Stomach (tissue), 9 donors: ENCODE measurements around the gene MIPEP. TPM values are rescaled to one million over a fixed set of nuclear protein-coding genes. Genes with fewer than 3 reads are reported as not detected.

ENCODE experiments used
- DNase-seq, 2 donors: peaks; one replicate each; pipeline versions ENCODE4 v3.0.0 to v3.0.0-alpha.2; 2013 to 2019
- H3K27ac ChIP-seq, 5 donors: fragments of 200-600 bp in 4 of 5; sonication (generic) in 4 of 5; one replicate each; pipeline ENCODE4 v1.5.1; 2013 to 2019; ENCODE audit warnings: mild to moderate bottlenecking in 1 of 5, moderate library complexity in 1 of 5
- H3K27me3 ChIP-seq, 3 donors: fragments of 200-600 bp; sonication (generic); one replicate each; pipeline ENCODE4 v1.5.1; 2017 to 2019; ENCODE audit warnings: mixed run types in 1 of 3
- H3K36me3 ChIP-seq, 4 donors: fragments of 200-600 bp; sonication (generic); 1 replicate in 3 of 4; 2 replicates in 1 of 4; pipeline ENCODE4 v1.5.1; 2016 to 2019
- H3K4me1 ChIP-seq, 4 donors: fragments of 200-600 bp; sonication (generic); one replicate each; pipeline ENCODE4 v1.5.1; 2016 to 2019
- H3K4me3 ChIP-seq, 4 donors: fragments of 200-600 bp; sonication (generic) in 3 of 4; one replicate each; pipeline ENCODE4 v1.5.1; 2016 to 2019; ENCODE audit warnings: mild to moderate bottlenecking in 1 of 4
- H3K9me3 ChIP-seq, 4 donors: fragments of 200-600 bp; sonication (generic); one replicate each; pipeline ENCODE4 v1.5.1; 2016 to 2019
- CTCF ChIP-seq, 7 experiments: fragments of 450-650 bp in 4 of 7; fragments of 200-600 bp in 3 of 7; sonication (generic) in 3 of 7; IDR thresholded peaks; one replicate each; pipeline ENCODE4 v1.5.1; 2016 to 2019; ENCODE audit warnings: antibody characterized with exemption in 7 of 7, control low read depth in 2 of 7, mild to moderate bottlenecking in 1 of 7
- EP300 ChIP-seq: sonication (generic); formaldehyde crosslinking; IDR thresholded peaks from one replicate; pipeline ENCODE4 v1.6.1; 2017; ENCODE audit warnings: antibody characterized with exemption
- POLR2A ChIP-seq, 4 donors: fragments of 450-650 bp; IDR thresholded peaks; one replicate each; pipeline ENCODE4 v1.6.1; 2016; ENCODE audit warnings: antibody characterized with exemption in 4 of 4, control low read depth in 2 of 4, mild to moderate bottlenecking in 1 of 4, moderate library complexity in 1 of 4
- POLR2AphosphoS5 ChIP-seq, 3 donors: sonication (generic); formaldehyde crosslinking; IDR thresholded peaks; one replicate each; pipeline ENCODE4 v1.6.1; 2016; ENCODE audit warnings: antibody characterized with exemption in 3 of 3
- WGBS, 5 donors: extraction: QIAGEN DNeasy Blood & Tissue Kit in 3 of 5; methylation state at CpG; one replicate each; pipeline versions ENCODE4 v1.1.5 to v1.1.7; 2013 to 2018; 5-methylcytosine and 5-hydroxymethylcytosine counted together
- intact Hi-C: fragments of 100-400 bp; cut with DNase I; formaldehyde crosslinking; loops from one replicate; pipeline ENCODE4 v1.15.1; 2023; ENCODE audit warnings: low total_unique reads
- polyA plus RNA-seq, 3 donors: library from polyadenylated mRNA; stranded (reverse); fragments of 200-250 nt; gene quantifications; one replicate each; pipeline ENCODE4 v1.2.3, GENCODE V29; 2013
- total RNA-seq, 5 donors: library from RNA; depleted of rRNA; stranded (reverse); fragments of >200 nt; gene quantifications; one replicate each; pipeline versions ENCODE4 v1.1.0 to v1.2.3, GENCODE V29; 2014 to 2016
- donor health status: healthy with polysubstance abuse.
- donor health status: Bipolar disorder and iron deficiency.
- donor health status: healthy.

The MIPEP gene
- total and polyA plus RNA-seq, 8 donors = 1.2 to 43.2 (median 15.2) TPM

GRCh38 chr13:23825179-23825578, 64.0 kb downstream of the MIPEP start:
- H3K27ac ChIP-seq = no peak overlapping the region
- intact Hi-C loops = no loop called here
- no peaks in the 10 kb centered on the region for H3K9me3 ChIP-seq
- H3K27me3 ChIP-seq = no peaks in the 10 kb centered on the region
- DNase-seq = no peak
- H3K4me1 ChIP-seq = no peaks in the 10 kb centered on the region
- TF ChIP-seq POLR2A (IDR thresholded peaks at IDR 0.05) (no peak), POLR2AphosphoS5 (IDR thresholded peaks at IDR 0.05) (no peak)
- peaks cover 0 to 7% (median 3%) of the 10 kb centered on the region in 4 donors for H3K36me3 ChIP-seq
- WGBS, 5 donors = 77 to 94% (median 91%) methylated on average over 2 of the region's 2 CpGs
- H3K4me3 ChIP-seq = no peak overlapping the region

GRCh38 chr13:23824371-23824770, 64.8 kb downstream of the MIPEP start:
- H3K4me1 ChIP-seq = no peaks in the 10 kb centered on the region
- TF ChIP-seq EP300 (no peak), POLR2AphosphoS5 (IDR thresholded peaks at IDR 0.05) (no peak), POLR2A (IDR thresholded peaks at IDR 0.05) (no peak), CTCF (IDR thresholded peaks at IDR 0.05) (no peak)
- H3K27me3 ChIP-seq = no peaks in the 10 kb centered on the region
- no peak for DNase-seq
- intact Hi-C loops = no loop called here
- 69 to 76% (median 69%) methylated on average over 3 of the region's 3 CpGs for WGBS, 5 donors
- no peak overlapping the region for H3K4me3 ChIP-seq
- H3K9me3 ChIP-seq = no peaks in the 10 kb centered on the region
- no peak overlapping the region for H3K27ac ChIP-seq
- peaks cover 0 to 13% (median 3%) of the 10 kb centered on the region in 4 donors for H3K36me3 ChIP-seq

DNA sequence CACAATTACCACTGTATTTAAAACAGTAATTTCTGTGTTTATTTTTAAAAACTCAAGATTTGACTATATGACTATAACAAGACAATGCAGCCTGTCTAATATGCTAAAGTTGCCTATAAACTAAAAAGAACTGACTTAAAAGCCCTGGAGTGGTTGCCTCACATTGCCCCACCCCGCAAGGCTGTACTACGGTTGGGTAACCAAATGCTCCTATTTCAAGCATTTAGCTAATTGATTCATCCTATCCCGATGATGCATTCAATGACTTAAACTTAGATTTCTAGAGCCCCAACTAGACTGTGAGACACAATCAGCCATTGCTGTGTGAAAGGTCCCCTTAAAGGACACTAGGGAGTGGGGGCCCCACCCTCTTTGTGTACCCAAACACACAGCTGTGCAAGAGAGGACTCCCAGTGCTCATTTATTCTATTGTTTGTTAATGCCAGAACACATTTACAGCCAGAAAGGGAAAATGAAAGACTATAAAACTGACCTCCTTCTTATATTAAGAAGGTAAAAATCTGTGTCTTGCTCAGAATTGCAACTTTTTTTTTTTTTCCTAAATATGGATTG, 66.9 kb downstream of the MIPEP start:
- DNase-seq = no peak
- WGBS, 5 donors = 91 to 100% (median 95%) methylated on average over 3 of the region's 3 CpGs
- H3K36me3 ChIP-seq = peaks cover 0 to 13% (median 3%) of the 10 kb centered on the region in 4 donors
- H3K9me3 ChIP-seq = no peaks in the 10 kb centered on the region
- intact Hi-C loops = no loop called here
- no peak for TF ChIP-seq EP300
- TF ChIP-seq POLR2AphosphoS5 (IDR thresholded peaks at IDR 0.05) = no peak
- no peak for TF ChIP-seq POLR2A (IDR thresholded peaks at IDR 0.05)
- no peak for TF ChIP-seq CTCF (IDR thresholded peaks at IDR 0.05)
- no peak overlapping the region for H3K4me3 ChIP-seq
- no peak overlapping the region for H3K27ac ChIP-seq
- no peaks in the 10 kb centered on the region for H3K27me3 ChIP-seq
- H3K4me1 ChIP-seq = no peaks in the 10 kb centered on the region

GRCh38 chr13:23820530-23820929, 68.7 kb downstream of the MIPEP start:
- intact Hi-C loops = no loop called here
- Histone ChIP-seq H3K9me3 (no peaks in the 10 kb centered on the region), H3K4me3 (no peak overlapping the region), H3K4me1 (no peaks in the 10 kb centered on the region), H3K36me3 (peaks cover 0 to 13% (median 3%) of the 10 kb centered on the region in 4 donors), H3K27me3 (no peaks in the 10 kb centered on the region), H3K27ac (no peak overlapping the region)
- TF ChIP-seq CTCF (IDR thresholded peaks at IDR 0.05) (no peak), POLR2AphosphoS5 (IDR thresholded peaks at IDR 0.05) (no peak), POLR2A (IDR thresholded peaks at IDR 0.05) (no peak), EP300 (no peak)
- WGBS, 5 donors = 74 to 94% (median 89%) methylated on average over 3 of the region's 3 CpGs
- no peak for DNase-seq

DNA sequence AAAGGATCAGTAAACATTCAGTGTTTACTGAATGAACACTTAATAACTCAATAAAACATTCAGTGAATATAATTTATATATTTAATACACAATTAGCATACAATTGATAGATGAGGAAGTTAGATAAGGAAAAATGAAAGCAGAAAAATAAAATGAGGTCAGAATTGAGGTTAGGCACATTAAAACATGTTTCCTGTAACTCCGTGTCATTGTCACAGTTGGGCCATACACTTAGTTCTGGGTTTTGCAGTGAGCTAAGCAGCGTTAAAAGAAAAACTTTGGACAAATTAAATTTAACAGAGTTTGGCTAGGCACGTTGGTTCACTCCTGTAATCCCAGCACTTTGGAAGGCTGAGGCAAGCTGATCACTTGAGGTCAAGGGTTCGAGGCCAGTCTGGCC, 71.4 kb downstream of the MIPEP start:
- WGBS, 5 donors = 74 to 87% (median 84%) methylated on average over 4 of the region's 4 CpGs
- no peaks in the 10 kb centered on the region for H3K9me3 ChIP-seq
- H3K27me3 ChIP-seq = no peaks in the 10 kb centered on the region
- no peak for DNase-seq
- intact Hi-C loops = no loop called here
- no peaks in the 10 kb centered on the region for H3K4me1 ChIP-seq
- no peak overlapping the region for H3K4me3 ChIP-seq
- TF ChIP-seq CTCF (IDR thresholded peaks at IDR 0.05) (no peak), EP300 (no peak), POLR2AphosphoS5 (IDR thresholded peaks at IDR 0.05) (no peak), POLR2A (IDR thresholded peaks at IDR 0.05) (no peak)
- peaks cover 0 to 6% (median 0%) of the 10 kb centered on the region in 4 donors for H3K36me3 ChIP-seq
- H3K27ac ChIP-seq = no peak overlapping the region
